RPMI8226 (cell line): ENCODE results near the gene ZNF648.
"Not testable (repeated sequence)": the region's sequence is repeated elsewhere in the genome, so short reads cannot be mapped to it uniquely, and the experiment has no call there.

Source experiments
- DNase-seq: peaks from one replicate; pipeline ENCODE4 v3.0.0-alpha.2; 2015

Gene ZNF648

GRCh38 chr1:182066934-182067333, 5.4 kb upstream of the ZNF648 start:
- no peak for DNase-seq

GRCh38 chr1:182065126-182065845, 3.8 kb upstream of the ZNF648 start:
- DNase-seq, result no peak

GRCh38 chr1:182064611-182065010, 3.1 kb upstream of the ZNF648 start:
- no peak for DNase-seq

GRCh38 chr1:182062223-182062622, 711 bp upstream of the ZNF648 start:
- no peak for DNase-seq

GRCh38 chr1:182060877-182061276, 635 bp downstream of the ZNF648 start:
- no peak for DNase-seq

GRCh38 chr1:182059936-182060335, 1.6 kb downstream of the ZNF648 start:
- no peak for DNase-seq

- peak; percentile 7 for DNase-seq
These were observed 4.7 kb downstream of the ZNF648 start for GRCh38 chr1:182056601-182057366.

GRCh38 chr1:182054698-182055326, 6.7 kb downstream of the ZNF648 start:
- peak; percentile 80 for DNase-seq

- DNase-seq, result no peak
These were observed 9.2 kb downstream of the ZNF648 start for GRCh38 chr1:182052355-182052754.

GRCh38 chr1:182051938-182052337, 9.6 kb downstream of the ZNF648 start:
- no peak for DNase-seq

GRCh38 chr1:182050481-182051448, 10.7 kb downstream of the ZNF648 start:
- no peak for DNase-seq

GRCh38 chr1:182048562-182048961, 12.9 kb downstream of the ZNF648 start:
- DNase-seq, result no peak

- DNase-seq, result no peak
These were observed 14.7 kb downstream of the ZNF648 start for GRCh38 chr1:182046763-182047162.

GRCh38 chr1:182045481-182045880, 16.0 kb downstream of the ZNF648 start:
- not testable (repeated sequence) for DNase-seq

- no peak for DNase-seq
These were observed 19.9 kb downstream of the ZNF648 start for GRCh38 chr1:182041615-182042014.

- DNase-seq, result no peak
These were observed 23.3 kb downstream of the ZNF648 start for GRCh38 chr1:182038220-182038619.

- peak; percentile 13 for DNase-seq
These were observed 26.3 kb downstream of the ZNF648 start for GRCh38 chr1:182035097-182035770.

GRCh38 chr1:182032251-182032650, 29.3 kb downstream of the ZNF648 start:
- no peak for DNase-seq

GRCh38 chr1:182029379-182030331, 31.9 kb downstream of the ZNF648 start:
- peak; percentile 97 for DNase-seq

GRCh38 chr1:182029002-182029378, 32.5 kb downstream of the ZNF648 start:
- DNase-seq, result no peak

GRCh38 chr1:182015360-182015759, 46.2 kb downstream of the ZNF648 start:
- no peak for DNase-seq
